ENCODE data around the gene ABAT.

The ABAT gene

GRCh38 chr16:8758022-8758421, 83.6 kb downstream of the ABAT start:
- H3K4me3 ChIP-seq (ENCODE audit: low read length): no peak overlapping the region
- DNase-seq (ENCODE audit: low read depth): no peak
- no peak for TF ChIP-seq CTCF (conservative IDR thresholded peaks at IDR 0.05; ENCODE audit: low read length)

GRCh38 chr16:8760021-8760420, 85.6 kb downstream of the ABAT start:
- DNase-seq (ENCODE audit: low read depth): no peak
- no peak for TF ChIP-seq CTCF (conservative IDR thresholded peaks at IDR 0.05; ENCODE audit: low read length)
- H3K4me3 ChIP-seq (ENCODE audit: low read length): no peak overlapping the region

- no peak for TF ChIP-seq CTCF (conservative IDR thresholded peaks at IDR 0.05; ENCODE audit: low read length)
- no peak for DNase-seq (ENCODE audit: low read depth)
- H3K4me3 ChIP-seq (ENCODE audit: low read length): no peak overlapping the region
These were observed 86.7 kb downstream of the ABAT start for GRCh38 chr16:8761078-8761477.

GRCh38 chr16:8762254-8762653, 87.8 kb downstream of the ABAT start:
- DNase-seq (ENCODE audit: low read depth): no peak
- H3K4me3 ChIP-seq (ENCODE audit: low read length): no peak overlapping the region
- TF ChIP-seq CTCF (conservative IDR thresholded peaks at IDR 0.05; ENCODE audit: low read length): no peak

- DNase-seq (ENCODE audit: low read depth): no peak
- H3K4me3 ChIP-seq (ENCODE audit: low read length): no peak overlapping the region
- no peak for TF ChIP-seq CTCF (conservative IDR thresholded peaks at IDR 0.05; ENCODE audit: low read length)
These were observed 88.7 kb downstream of the ABAT start for GRCh38 chr16:8763083-8763482.

GRCh38 chr16:8763899-8764298, 89.5 kb downstream of the ABAT start:
- no peak for TF ChIP-seq CTCF (conservative IDR thresholded peaks at IDR 0.05; ENCODE audit: low read length)
- no peak for DNase-seq (ENCODE audit: low read depth)
- no peak overlapping the region for H3K4me3 ChIP-seq (ENCODE audit: low read length)

GRCh38 chr16:8764525-8765250, 90.3 kb downstream of the ABAT start:
- DNase-seq (ENCODE audit: low read depth): no peak
- TF ChIP-seq CTCF (conservative IDR thresholded peaks at IDR 0.05; ENCODE audit: low read length): no peak
- H3K4me3 ChIP-seq (ENCODE audit: low read length): no peak overlapping the region

Data from AG10803 (cell line).